WTC11 (cell line): ENCODE results near the gene RNF182. TPM values are rescaled to one million over a fixed set of nuclear protein-coding genes. Genes with fewer than 3 reads are reported as not detected.
A peak's percentile ranks its signal among the peaks of the same experiment; 100 is the strongest.

ENCODE experiments used
- ATAC-seq: fragments of 200-7000 bp; cut with Tn5 transposase; 2 replicates; pipeline ENCODE4 v1.10.0; 2021; ENCODE audit warnings: mild to moderate bottlenecking, moderate library complexity
- CTCF ChIA-PET: fragments of 300-600 bp; sonication (Branson Sonifier 250); formaldehyde crosslinking; loops from one replicate; lab custom pipeline; 2021; ENCODE audit warnings: antibody characterized with exemption; lab: Charles Lee
- POLR2A ChIA-PET: fragments of 350-600 bp; sonication (Branson Sonifier 250); formaldehyde crosslinking; loops from one replicate; lab custom pipeline; 2021; ENCODE audit warnings: antibody characterized with exemption; lab: Charles Lee
- DNase-seq: peaks from one replicate; pipeline ENCODE4 v3.0.0; 2021; ENCODE audit warnings: low spot score
- H3K27ac Mint-ChIP-seq: 2 replicates; pipeline ENCODE4 v1.8.0; 2021; ENCODE audit warnings: mixed read lengths
- H3K27me3 Mint-ChIP-seq: 2 replicates; pipeline ENCODE4 v1.8.0; 2021; ENCODE audit warnings: low read depth, mild to moderate bottlenecking, moderate library complexity, mixed read lengths
- H3K36me3 Mint-ChIP-seq: 2 replicates; pipeline ENCODE4 v1.8.0; 2021; ENCODE audit warnings: mixed read lengths
- H3K4me1 Mint-ChIP-seq: 2 replicates; pipeline ENCODE4 v1.8.0; 2022; ENCODE audit warnings: mixed read lengths
- H3K4me3 Mint-ChIP-seq: 2 replicates; pipeline ENCODE4 v1.8.0; 2021; ENCODE audit warnings: mild to moderate bottlenecking, moderate library complexity, mixed read lengths
- H3K9me3 Mint-ChIP-seq: 2 replicates; pipeline ENCODE4 v1.8.0; 2021; ENCODE audit warnings: mixed read lengths
- ARID4B ChIP-seq: sonication (generic); formaldehyde crosslinking; IDR thresholded peaks from 2 replicates; pipeline ENCODE4 v1.8.0; 2023; ENCODE audit warnings: missing genetic modification reagents, mild to moderate bottlenecking, borderline replicate concordance
- E2F5 ChIP-seq: sonication (generic); formaldehyde crosslinking; IDR thresholded peaks from 2 replicates; pipeline ENCODE4 v1.8.1; 2022; ENCODE audit warnings: mild to moderate bottlenecking, moderate library complexity, missing genetic modification reagents
- ELF4 ChIP-seq: sonication (generic); formaldehyde crosslinking; IDR thresholded peaks from 2 replicates; pipeline ENCODE4 v1.8.1; 2022; ENCODE audit warnings: low read depth, mild to moderate bottlenecking, moderate library complexity, missing genetic modification reagents
- ESRRA ChIP-seq: sonication (generic); formaldehyde crosslinking; IDR thresholded peaks from 2 replicates; pipeline ENCODE4 v1.8.1; 2022; ENCODE audit warnings: mild to moderate bottlenecking, missing genetic modification reagents, borderline replicate concordance
- ETV6 ChIP-seq: sonication (generic); formaldehyde crosslinking; IDR thresholded peaks from 2 replicates; pipeline ENCODE4 v1.8.1; 2022; ENCODE audit warnings: mild to moderate bottlenecking, missing genetic modification reagents
- HMGXB4 ChIP-seq: sonication (generic); formaldehyde crosslinking; IDR thresholded peaks from 2 replicates; pipeline ENCODE4 v1.8.1; 2023; ENCODE audit warnings: mild to moderate bottlenecking, moderate library complexity, missing genetic modification reagents
- JUN ChIP-seq: sonication (generic); formaldehyde crosslinking; IDR thresholded peaks from 2 replicates; pipeline ENCODE4 v1.8.0; 2023; ENCODE audit warnings: mild to moderate bottlenecking, missing genetic modification reagents
- MLX ChIP-seq: sonication (generic); formaldehyde crosslinking; IDR thresholded peaks from 2 replicates; pipeline ENCODE4 v1.8.1; 2023; ENCODE audit warnings: mild to moderate bottlenecking, missing genetic modification reagents, moderate library complexity
- MYBL2 ChIP-seq: sonication (generic); formaldehyde crosslinking; IDR thresholded peaks from 2 replicates; pipeline ENCODE4 v1.8.1; 2023; ENCODE audit warnings: mild to moderate bottlenecking, moderate library complexity, missing genetic modification reagents
- NFATC4 ChIP-seq: fragments of 250-450 bp; sonication (Bioruptor Pico); IDR thresholded peaks from 2 replicates; pipeline ENCODE4 v1.9.0; 2021; ENCODE audit warnings: mild to moderate bottlenecking
- NFE2L1 ChIP-seq: sonication (generic); formaldehyde crosslinking; IDR thresholded peaks from 2 replicates; pipeline ENCODE4 v1.8.1; 2023; ENCODE audit warnings: missing genetic modification reagents
- NR1H2 ChIP-seq: sonication (generic); formaldehyde crosslinking; IDR thresholded peaks from 2 replicates; pipeline ENCODE4 v1.9.0; 2021; ENCODE audit warnings: mild to moderate bottlenecking, moderate library complexity, missing genetic modification reagents
- PREB ChIP-seq: sonication (generic); formaldehyde crosslinking; IDR thresholded peaks from 2 replicates; pipeline ENCODE4 v1.8.1; 2022; ENCODE audit warnings: mild to moderate bottlenecking, missing genetic modification reagents, moderate library complexity, borderline replicate concordance
- RELA ChIP-seq: sonication (generic); formaldehyde crosslinking; IDR thresholded peaks from 2 replicates; pipeline ENCODE4 v1.8.1; 2022; ENCODE audit warnings: missing genetic modification reagents, mild to moderate bottlenecking, borderline replicate concordance
- RORB ChIP-seq: fragments of 250-450 bp; sonication (Bioruptor Pico); IDR thresholded peaks from 2 replicates; pipeline ENCODE4 v1.9.0; 2021; ENCODE audit warnings: mild to moderate bottlenecking
- TP53 ChIP-seq: sonication (generic); formaldehyde crosslinking; IDR thresholded peaks from 2 replicates; pipeline ENCODE4 v1.8.1; 2023; ENCODE audit warnings: mild to moderate bottlenecking, missing genetic modification reagents
- USF1 ChIP-seq: sonication (generic); formaldehyde crosslinking; IDR thresholded peaks from 2 replicates; pipeline ENCODE4 v1.8.0; 2022; ENCODE audit warnings: mild to moderate bottlenecking, missing genetic modification reagents
- ZBTB21 ChIP-seq: sonication (generic); formaldehyde crosslinking; IDR thresholded peaks from 2 replicates; pipeline ENCODE4 v1.8.1; 2023; ENCODE audit warnings: mild to moderate bottlenecking, missing genetic modification reagents, borderline replicate concordance
- ZBTB43 ChIP-seq: sonication (generic); formaldehyde crosslinking; IDR thresholded peaks from 2 replicates; pipeline ENCODE4 v1.8.1; 2023; ENCODE audit warnings: mild to moderate bottlenecking, missing genetic modification reagents
- total RNA-seq: library from RNA; stranded (reverse); gene quantifications from 3 replicates; pipeline ENCODE4 v1.2.3, GENCODE V29; 2021
- TF ChIP-seq, protein P1 (sequence below): sonication (generic); formaldehyde crosslinking; IDR thresholded peaks from 2 replicates; pipeline ENCODE4 v1.8.0; 2022; ENCODE audit warnings: mild to moderate bottlenecking, missing genetic modification reagents
- TF ChIP-seq, protein P2 (sequence below): sonication (generic); formaldehyde crosslinking; conservative IDR thresholded peaks from 2 replicates; pipeline ENCODE4 v1.8.1; 2022; ENCODE audit warnings: mild to moderate bottlenecking, missing genetic modification reagents

Gene RNF182
- total RNA-seq, 1 experiment from 2014 or later, result 6.7 TPM

DNA sequence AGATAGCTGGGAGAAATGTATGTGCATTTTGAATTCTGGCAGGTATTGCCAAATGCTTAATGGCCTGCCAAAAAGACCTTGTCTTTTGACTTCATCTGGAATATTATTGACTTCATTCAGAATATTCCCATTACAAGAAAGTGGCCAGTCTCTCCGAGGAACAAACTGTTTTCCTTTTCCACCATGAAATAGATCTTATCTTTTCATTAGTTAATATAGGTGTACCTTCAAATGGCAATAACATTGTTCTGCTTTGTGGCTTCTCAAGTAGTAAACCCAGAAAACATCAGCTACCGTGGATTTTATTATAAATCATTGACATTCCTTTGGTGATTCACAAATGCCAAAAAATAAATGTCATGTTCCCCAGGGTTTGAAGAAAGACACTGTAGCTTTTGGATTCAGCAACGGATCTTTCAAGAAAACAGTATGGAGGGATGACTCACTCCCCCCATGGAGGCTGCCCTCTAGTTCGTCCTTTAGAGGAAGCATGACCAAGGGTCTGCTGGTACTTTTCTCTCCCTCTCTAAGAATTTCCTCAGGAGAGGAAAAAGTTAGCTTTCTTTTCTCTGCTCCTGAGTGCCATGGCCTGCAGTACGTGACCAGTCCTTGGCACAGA lies 1.1 kb upstream of the RNF182 start (continued):
- no peak for TF ChIP-seq ZBTB21 (CRISPR knock-in tag)
- no peak for TF ChIP-seq MLX
- TF ChIP-seq ZBTB43 (CRISPR knock-in tag), result no peak
- no peak for TF ChIP-seq ESRRA (CRISPR knock-in tag)
- TF ChIP-seq JUN (CRISPR knock-in tag), result no peak
- TF ChIP-seq PREB (CRISPR knock-in tag), result no peak
- TF ChIP-seq, all 79 proteins: peak for 0

- Mint-ChIP-seq H3K4me1 (peaks cover 43% of the 10 kb centered on the region), H3K9me3 (no peaks in the 10 kb centered on the region), H3K27me3 (peaks cover 40% of the 10 kb centered on the region), H3K27ac (peak overlapping the region; percentile 53), H3K36me3 (no peaks in the 10 kb centered on the region), H3K4me3 (peak overlapping the region; percentile 86)
- ATAC-seq (peak; percentile 82), DNase-seq (peak; percentile 71)
- ChIA-PET POLR2A (interaction anchor here (1.0 to 1.7 kb wide), 3 partner anchors 10 to 115 kb away, joined by 3 to 15 read pairs (median 3); no protein-coding TSS in a partner anchor), CTCF (interaction anchor here (0.6 to 4.1 kb wide), 15 partner anchors 9 to 1517 kb away, joined by 3 to 22 read pairs (median 5); no protein-coding TSS in a partner anchor)
- TF ChIP-seq RORB (CRISPR knock-in tag) (no peak), E2F5 (no peak), NR1H2 (0 out of 2 replicates have a peak, but pooled peaks have one; percentile 37), USF1 (CRISPR knock-in tag) (no peak), ARID4B (no peak), NFE2L1 (CRISPR knock-in tag) (no peak), NFATC4 (CRISPR knock-in tag) (no peak), MYBL2 (0 out of 2 replicates have a peak, but pooled peaks have one; percentile 27), RELA (CRISPR knock-in tag) (no peak), ESRRA (CRISPR knock-in tag) (no peak), ELF4 (no peak), ETV6 (CRISPR knock-in tag) (peak; percentile 37; the same call in 1 of the 2 replicates), HMGXB4 (peak; percentile 59; the same call in 1 of the 2 replicates), TP53 (no peak)
- TF ChIP-seq, protein P1, sequence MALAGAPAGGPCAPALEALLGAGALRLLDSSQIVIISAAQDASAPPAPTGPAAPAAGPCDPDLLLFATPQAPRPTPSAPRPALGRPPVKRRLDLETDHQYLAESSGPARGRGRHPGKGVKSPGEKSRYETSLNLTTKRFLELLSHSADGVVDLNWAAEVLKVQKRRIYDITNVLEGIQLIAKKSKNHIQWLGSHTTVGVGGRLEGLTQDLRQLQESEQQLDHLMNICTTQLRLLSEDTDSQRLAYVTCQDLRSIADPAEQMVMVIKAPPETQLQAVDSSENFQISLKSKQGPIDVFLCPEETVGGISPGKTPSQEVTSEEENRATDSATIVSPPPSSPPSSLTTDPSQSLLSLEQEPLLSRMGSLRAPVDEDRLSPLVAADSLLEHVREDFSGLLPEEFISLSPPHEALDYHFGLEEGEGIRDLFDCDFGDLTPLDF, result no peak
- TF ChIP-seq, protein P2, sequence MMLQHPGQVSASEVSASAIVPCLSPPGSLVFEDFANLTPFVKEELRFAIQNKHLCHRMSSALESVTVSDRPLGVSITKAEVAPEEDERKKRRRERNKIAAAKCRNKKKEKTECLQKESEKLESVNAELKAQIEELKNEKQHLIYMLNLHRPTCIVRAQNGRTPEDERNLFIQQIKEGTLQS (CRISPR knock-in tag), result no peak
Observed at GRCh38 chr6:13924146-13924948, 405 bp upstream of the RNF182 start.
